ENCODE data around the gene TARS3.

TARS3 gene

DNA sequence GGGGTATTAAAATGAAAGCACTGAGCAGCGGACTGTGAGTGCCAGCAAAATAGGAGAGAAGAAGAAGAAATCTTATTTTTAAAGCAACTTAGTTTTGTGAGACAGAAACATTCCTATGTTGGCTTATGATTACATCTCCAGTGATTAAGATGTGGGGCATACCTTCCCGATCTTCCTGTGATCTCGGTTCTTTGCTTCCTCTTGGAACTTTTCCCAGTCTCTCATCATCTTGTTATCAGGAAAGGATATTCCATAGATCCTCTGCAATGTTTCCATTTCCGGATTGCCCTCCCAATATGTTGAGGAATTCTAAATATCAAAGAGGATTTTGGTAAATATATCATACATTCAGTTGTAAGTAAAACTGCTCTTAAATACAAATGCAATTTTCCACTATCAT lies 22.2 kb downstream of the TARS3 start:
- no peak for DNase-seq (ENCODE audit: extremely low read depth in 1 of 2, low read depth in 1 of 2)

DNA sequence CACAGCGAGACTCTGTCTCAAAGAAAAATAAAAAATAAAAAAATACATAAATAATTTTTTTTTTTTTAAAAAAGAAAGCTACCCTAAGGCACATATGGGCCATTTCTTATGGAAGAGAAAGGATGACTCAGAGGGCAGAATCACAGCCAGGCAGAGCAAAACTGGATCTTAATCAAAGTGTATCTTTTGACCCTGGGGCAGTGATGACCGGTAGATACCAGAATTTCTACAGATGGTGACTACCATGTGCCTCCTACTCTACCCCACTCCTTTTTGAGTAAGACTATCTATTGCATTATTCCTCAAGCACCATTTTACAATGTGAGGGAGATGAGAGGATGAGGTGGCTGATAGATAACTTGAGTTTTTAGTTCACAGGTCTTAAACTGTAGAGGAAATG lies 26.0 kb downstream of the TARS3 start:
- no peak for DNase-seq (ENCODE audit: extremely low read depth in 1 of 2, low read depth in 1 of 2)

DNA sequence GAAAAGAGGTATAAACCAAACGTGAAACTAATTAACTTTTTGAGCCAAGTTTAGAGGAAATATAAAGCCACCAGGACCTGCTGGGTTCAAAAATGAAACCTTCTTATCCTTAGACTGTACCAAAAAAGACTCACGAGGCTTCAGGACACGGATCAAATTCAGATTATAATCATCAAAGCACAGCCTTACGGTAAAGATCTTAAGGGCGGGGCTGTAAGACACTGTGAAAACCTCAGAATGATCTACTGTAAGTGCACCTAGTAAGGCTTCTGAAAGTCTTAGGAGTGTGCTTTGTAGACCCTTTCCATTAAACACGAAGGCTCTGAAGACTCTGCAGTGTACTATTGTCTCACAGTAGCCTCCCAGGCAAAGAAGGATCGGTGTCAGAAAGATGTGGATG lies 26.8 kb downstream of the TARS3 start:
- DNase-seq (ENCODE audit: extremely low read depth in 1 of 2, low read depth in 1 of 2) = no peak

DNA sequence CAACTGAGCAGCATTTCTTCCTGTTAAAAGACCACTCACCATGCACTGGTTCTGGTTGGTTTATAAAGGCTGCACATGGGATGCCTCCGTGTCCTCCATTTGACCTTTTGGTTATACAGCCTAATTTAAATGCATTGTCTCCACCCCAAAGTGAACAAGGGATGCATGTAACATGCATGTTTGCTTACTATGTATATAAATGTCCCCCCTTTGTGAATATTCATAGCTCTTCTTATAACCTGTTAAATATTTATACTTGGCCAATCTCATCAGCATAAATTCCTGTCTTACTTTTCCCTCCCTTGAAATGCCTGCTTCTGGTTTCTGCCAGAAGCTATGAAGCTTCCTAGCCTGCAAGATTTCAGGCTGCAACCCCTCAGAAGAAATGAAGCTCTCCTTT lies 27.4 kb downstream of the TARS3 start:
- no peak for DNase-seq (ENCODE audit: extremely low read depth in 1 of 2, low read depth in 1 of 2)

- no peak for DNase-seq (ENCODE audit: extremely low read depth in 1 of 2, low read depth in 1 of 2)
Measured at GRCh38 chr15:101694261-101694660, 30.0 kb downstream of the TARS3 start.

GRCh38 chr15:101692801-101693598 lies 31.3 kb downstream of the TARS3 start:
- DNase-seq (ENCODE audit: extremely low read depth in 1 of 2, low read depth in 1 of 2) = no peak

- no peak for DNase-seq (ENCODE audit: extremely low read depth in 1 of 2, low read depth in 1 of 2)
Measured at GRCh38 chr15:101689901-101690300, 34.4 kb downstream of the TARS3 start.

- DNase-seq (ENCODE audit: extremely low read depth in 1 of 2, low read depth in 1 of 2) = no peak
Measured at GRCh38 chr15:101686718-101687117, 37.6 kb downstream of the TARS3 start.

DNA sequence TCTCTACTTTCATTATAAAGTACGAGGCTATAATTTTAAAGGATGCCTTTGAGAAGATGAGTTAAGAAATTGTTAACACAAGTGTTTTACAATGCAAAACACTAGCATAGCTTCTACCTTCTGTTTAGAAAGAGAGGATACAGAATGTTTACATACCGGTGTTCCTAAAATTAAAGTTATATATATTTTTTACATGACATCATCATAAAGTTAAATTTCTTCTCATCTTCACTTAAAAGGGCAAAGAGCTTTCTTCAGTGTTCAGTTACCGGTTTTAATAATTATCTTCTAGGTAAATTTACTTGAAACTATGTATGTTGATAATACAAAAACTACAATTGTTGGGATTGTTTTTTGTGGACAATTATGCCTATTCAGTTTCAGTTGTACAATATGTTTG lies 39.4 kb downstream of the TARS3 start:
- DNase-seq (ENCODE audit: extremely low read depth in 1 of 2, low read depth in 1 of 2) = no peak

DNA sequence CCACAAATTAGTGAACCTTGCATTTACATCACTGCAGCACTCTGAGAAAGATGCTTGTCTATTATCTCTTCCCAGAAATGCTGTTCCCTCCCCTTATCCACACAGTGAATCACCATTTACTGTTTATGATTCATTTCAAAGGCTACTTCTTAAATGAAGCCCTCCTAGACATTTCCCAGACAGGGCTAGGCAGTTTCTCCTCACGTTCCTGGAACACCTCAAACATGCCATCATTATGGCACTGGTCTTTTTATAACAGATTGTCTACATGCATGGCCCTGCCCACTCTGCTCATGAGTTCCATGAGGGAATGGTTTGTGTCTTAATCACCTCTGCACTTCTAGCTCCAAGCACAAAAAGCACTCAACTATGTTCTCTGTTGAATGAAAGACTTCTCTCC lies 39.9 kb downstream of the TARS3 start:
- DNase-seq (ENCODE audit: extremely low read depth in 1 of 2, low read depth in 1 of 2) = no peak

DNA sequence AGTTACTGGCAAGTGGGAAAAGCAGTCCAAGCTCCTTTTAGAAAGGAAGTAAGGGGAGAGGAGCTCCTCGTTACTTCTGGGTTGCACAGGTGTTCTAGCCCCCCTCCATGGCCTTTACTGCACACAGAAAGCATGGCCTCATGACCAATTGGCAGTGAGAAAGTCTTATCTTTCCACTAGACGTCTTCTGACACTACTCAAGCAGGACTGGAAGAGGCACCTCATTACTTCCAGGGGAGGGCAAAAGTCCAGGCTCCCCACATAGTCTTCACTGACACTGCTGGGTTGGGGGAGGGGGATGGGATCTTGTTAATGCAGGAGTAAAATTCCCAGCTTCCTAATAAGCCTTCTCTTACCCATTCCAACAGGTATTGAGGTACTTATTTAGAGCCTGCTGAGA lies 44.5 kb downstream of the TARS3 start:
- DNase-seq (ENCODE audit: extremely low read depth in 1 of 2, low read depth in 1 of 2) = no peak

- no peak for DNase-seq (ENCODE audit: extremely low read depth in 1 of 2, low read depth in 1 of 2)
Measured at GRCh38 chr15:101676921-101677329, 47.3 kb downstream of the TARS3 start.

- DNase-seq (ENCODE audit: extremely low read depth in 1 of 2, low read depth in 1 of 2) = no peak
Measured at GRCh38 chr15:101675796-101676582, 48.3 kb downstream of the TARS3 start.

GRCh38 chr15:101675015-101675414 lies 49.3 kb downstream of the TARS3 start:
- DNase-seq (ENCODE audit: extremely low read depth in 1 of 2, low read depth in 1 of 2) = no peak

GRCh38 chr15:101672298-101672697 lies 52.0 kb downstream of the TARS3 start:
- DNase-seq (ENCODE audit: extremely low read depth in 1 of 2, low read depth in 1 of 2) = no peak

GRCh38 chr15:101669744-101670143 lies 54.5 kb downstream of the TARS3 start:
- no peak for DNase-seq (ENCODE audit: extremely low read depth in 1 of 2, low read depth in 1 of 2)

DNA sequence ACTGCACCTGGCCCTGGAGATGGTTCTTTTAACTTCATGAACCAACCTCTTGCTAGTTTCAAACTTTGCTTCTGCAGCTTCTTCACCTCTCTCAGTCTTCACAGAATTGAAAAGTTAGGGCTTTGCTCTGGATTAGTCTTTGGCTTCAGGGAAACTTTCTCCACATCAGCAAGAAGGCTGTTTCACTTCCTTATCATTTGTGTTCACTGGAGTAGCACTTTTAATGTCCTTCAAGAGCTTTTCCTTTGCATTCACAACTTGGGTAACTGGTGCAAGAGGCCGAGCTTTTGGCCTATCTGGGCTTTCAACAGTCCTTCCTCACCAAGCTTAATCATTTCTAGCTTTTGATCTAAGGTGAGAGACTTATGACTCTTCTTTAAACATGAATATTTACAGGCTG lies 56.4 kb downstream of the TARS3 start:
- no peak for DNase-seq (ENCODE audit: extremely low read depth in 1 of 2, low read depth in 1 of 2)

GRCh38 chr15:101664303-101664913 lies 59.9 kb downstream of the TARS3 start:
- DNase-seq (ENCODE audit: extremely low read depth in 1 of 2, low read depth in 1 of 2) = no peak

- no peak for DNase-seq (ENCODE audit: extremely low read depth in 1 of 2, low read depth in 1 of 2)
Measured at GRCh38 chr15:101662203-101662602, 62.1 kb downstream of the TARS3 start.

DNA sequence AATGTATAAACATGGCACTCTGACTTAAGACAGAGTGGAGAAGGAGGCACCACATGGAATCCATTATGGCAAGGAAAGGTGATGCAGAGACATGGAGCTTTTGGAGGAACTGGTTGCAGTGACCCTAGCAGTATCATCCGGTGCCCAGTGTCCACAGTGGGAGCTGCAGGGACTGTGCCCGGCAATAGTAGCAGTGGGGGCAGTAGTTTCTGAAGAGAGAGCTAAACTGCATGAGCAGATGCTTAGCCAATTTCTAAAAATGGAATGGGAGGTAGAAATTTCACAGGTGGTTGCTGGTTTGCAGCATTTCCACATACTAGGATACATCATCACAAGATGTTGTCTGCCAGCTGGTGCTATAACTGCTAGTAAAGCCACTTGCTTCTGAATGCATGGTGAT lies 64.3 kb downstream of the TARS3 start:
- DNase-seq (ENCODE audit: extremely low read depth in 1 of 2, low read depth in 1 of 2) = no peak

DNA sequence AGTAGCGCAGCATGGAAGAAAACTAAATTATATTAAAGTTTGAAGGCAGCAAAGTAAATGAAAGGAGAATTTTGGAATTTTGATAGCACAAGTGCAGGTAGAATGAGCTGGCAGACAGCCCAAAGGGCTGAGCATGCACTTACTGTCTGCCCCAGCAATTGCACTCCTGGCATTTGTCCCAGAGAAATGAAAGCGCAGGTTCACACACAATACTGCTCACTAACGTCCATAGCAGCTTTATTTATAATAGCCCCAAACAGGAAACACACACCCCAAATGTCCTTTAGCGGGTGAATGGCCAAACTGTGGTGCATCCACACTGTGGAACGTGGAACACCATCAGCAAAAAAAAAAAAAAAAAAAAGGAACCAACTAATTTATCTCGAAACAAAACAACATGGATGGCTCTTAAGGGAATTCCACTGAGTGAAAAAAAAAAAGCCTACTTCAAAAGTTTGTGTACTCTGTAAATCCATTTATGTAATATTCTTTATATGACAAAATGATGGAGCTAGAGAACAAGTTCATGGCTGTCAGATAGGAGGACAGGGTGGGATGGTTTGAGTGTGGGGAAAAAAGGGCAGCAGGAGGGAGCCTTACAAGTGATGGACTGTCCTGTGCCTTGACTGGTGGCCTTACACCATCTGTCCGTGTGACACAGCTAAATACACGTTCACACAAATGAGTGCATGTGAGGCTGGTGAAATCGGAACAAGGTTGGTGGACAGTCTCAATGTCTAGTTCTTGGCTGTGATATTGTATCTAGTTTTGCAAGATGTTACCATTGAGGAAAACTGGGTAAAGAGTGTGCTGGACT lies 66.1 kb downstream of the TARS3 start:
- no peak for DNase-seq (ENCODE audit: extremely low read depth in 1 of 2, low read depth in 1 of 2)
